Neural cell (in vitro differentiated cells): ENCODE data around the gene TXNDC15. TPM values are rescaled to one million over a fixed set of nuclear protein-coding genes. Genes with fewer than 3 reads are reported as not detected.

Experiments used
- H2AFZ ChIP-seq: fragments of 200-600, 300-800 bp; sonication (generic), shearing (Covaris generic); 2 replicates; pipeline ENCODE4 v1.6.0; 2014; ENCODE audit warnings: low read depth, mild to moderate bottlenecking, antibody characterized with exemption, low read length, moderate library complexity
- H3F3A ChIP-seq: fragments of 200-600 bp; shearing (Covaris generic); 2 replicates; pipeline ENCODE4 v1.6.1; 2016; ENCODE audit warnings: mild to moderate bottlenecking, moderate library complexity, mixed read lengths, antibody characterized with exemption, low read length; ENCODE audit not compliant: insufficient read depth, poor library complexity, severe bottlenecking
- H3K27ac ChIP-seq: fragments of 200-600, 300-800 bp; sonication (generic), shearing (Covaris generic); 2 replicates; pipeline ENCODE4 v1.5.1; 2014; ENCODE audit warnings: mild to moderate bottlenecking, low read length, moderate library complexity
- H3K27me3 ChIP-seq: fragments of 300-800, 200-600 bp; sonication (generic), shearing (Covaris generic); 2 replicates; pipeline ENCODE4 v1.6.0; 2014; ENCODE audit warnings: mild to moderate bottlenecking, low read depth, low read length, moderate library complexity; ENCODE audit not compliant: insufficient read depth
- H3K36me3 ChIP-seq: fragments of 300-800, 200-600 bp; sonication (generic), shearing (Covaris generic); 2 replicates; pipeline ENCODE4 v1.5.1; 2014; ENCODE audit warnings: mild to moderate bottlenecking, antibody characterized with exemption, low read length, moderate library complexity; ENCODE audit not compliant: insufficient read depth
- H3K4me2 ChIP-seq: fragments of 300-800, 200-600 bp; sonication (generic), shearing (Covaris generic); 2 replicates; pipeline ENCODE4 v1.6.0; 2014; ENCODE audit warnings: mild to moderate bottlenecking, low read length
- H3K4me3 ChIP-seq: fragments of 300-800, 200-600 bp; sonication (generic), shearing (Covaris generic); 2 replicates; pipeline ENCODE4 v1.5.1; 2014; ENCODE audit warnings: mild to moderate bottlenecking, low read length, moderate library complexity
- H3K79me2 ChIP-seq: fragments of 200-600 bp; shearing (Covaris generic); replicated peaks from 2 replicates; pipeline ENCODE4 v1.6.0; 2014; ENCODE audit warnings: mild to moderate bottlenecking, low read length, moderate library complexity; ENCODE audit not compliant: insufficient read depth
- H3K9ac ChIP-seq: fragments of 300-800, 200-600 bp; sonication (generic), shearing (Covaris generic); 2 replicates; pipeline ENCODE4 v1.6.1; 2016; ENCODE audit warnings: mild to moderate bottlenecking, low read length, mixed read lengths
- H3K9me2 ChIP-seq: fragments of 200-600 bp; shearing (Covaris generic); 2 replicates; pipeline ENCODE4 v1.6.1; 2016; ENCODE audit warnings: mild to moderate bottlenecking, low read length, mixed read lengths; ENCODE audit not compliant: insufficient read depth
- H3K9me3 ChIP-seq: fragments of 200-600, 300-800 bp; sonication (generic), shearing (Covaris generic); 2 replicates; pipeline ENCODE4 v1.6.1; 2016; ENCODE audit warnings: mild to moderate bottlenecking, mixed run types, low read length, moderate library complexity, mixed read lengths
- H4K20me1 ChIP-seq: fragments of 200-600 bp; shearing (Covaris generic); 2 replicates; pipeline ENCODE4 v1.6.1; 2016; ENCODE audit warnings: mild to moderate bottlenecking, mixed run types; ENCODE audit not compliant: insufficient read depth
- EP300 ChIP-seq: fragments of 450-650 bp; conservative IDR thresholded peaks from 2 replicates; pipeline ENCODE4 v1.6.1; 2014; ENCODE audit warnings: antibody characterized with exemption, mild to moderate bottlenecking, moderate library complexity; ENCODE audit not compliant: poor library complexity, severe bottlenecking
- EZH2 ChIP-seq: fragments of 200-600, 300-800 bp; shearing (Covaris generic), sonication (generic); IDR thresholded peaks from 2 replicates; pipeline ENCODE4 v1.6.1; 2014; ENCODE audit warnings: antibody characterized with exemption, low read length, borderline replicate concordance, mild to moderate bottlenecking; ENCODE audit not compliant: insufficient read depth, poor library complexity, severe bottlenecking
- MXI1 ChIP-seq: fragments of 450-650 bp; conservative IDR thresholded peaks from 2 replicates; pipeline ENCODE4 v1.6.1; 2014; ENCODE audit warnings: antibody characterized with exemption, mild to moderate bottlenecking; ENCODE audit not compliant: poor library complexity, severe bottlenecking
- POLR2AphosphoS5 ChIP-seq: IDR thresholded peaks from 2 replicates; pipeline ENCODE4 v1.6.1; 2012
- RAD21 ChIP-seq: fragments of 450-650 bp; conservative IDR thresholded peaks from 2 replicates; pipeline ENCODE4 v1.6.1; 2014; ENCODE audit warnings: antibody characterized with exemption, mild to moderate bottlenecking, moderate library complexity
- SMC3 ChIP-seq: fragments of 450-650 bp; conservative IDR thresholded peaks from 2 replicates; pipeline ENCODE4 v1.6.1; 2014; ENCODE audit warnings: antibody characterized with exemption, mild to moderate bottlenecking, moderate library complexity; ENCODE audit not compliant: poor library complexity
- TAF1 ChIP-seq: IDR thresholded peaks from 2 replicates; pipeline ENCODE4 v1.6.1; 2012; ENCODE audit warnings: low read depth
- polyA plus RNA-seq: library from polyadenylated mRNA; depleted of rRNA; stranded (reverse); fragments of >200 nt; gene quantifications from 2 replicates; pipeline ENCODE4 v1.2.3, GENCODE V29; 2014
- TF ChIP-seq, protein P1 (sequence below): IDR thresholded peaks from 2 replicates; pipeline ENCODE4 v1.6.1; 2012; ENCODE audit warnings: borderline replicate concordance
- TF ChIP-seq, protein P2 (sequence below): fragments of 450-650 bp; IDR thresholded peaks from 2 replicates; pipeline ENCODE4 v1.5.1; 2014; ENCODE audit warnings: antibody characterized with exemption, mild to moderate bottlenecking, moderate library complexity; ENCODE audit not compliant: poor library complexity, severe bottlenecking

Gene TXNDC15
- polyA plus RNA-seq, 1 donor from 2014 or later: 127 TPM

DNA sequence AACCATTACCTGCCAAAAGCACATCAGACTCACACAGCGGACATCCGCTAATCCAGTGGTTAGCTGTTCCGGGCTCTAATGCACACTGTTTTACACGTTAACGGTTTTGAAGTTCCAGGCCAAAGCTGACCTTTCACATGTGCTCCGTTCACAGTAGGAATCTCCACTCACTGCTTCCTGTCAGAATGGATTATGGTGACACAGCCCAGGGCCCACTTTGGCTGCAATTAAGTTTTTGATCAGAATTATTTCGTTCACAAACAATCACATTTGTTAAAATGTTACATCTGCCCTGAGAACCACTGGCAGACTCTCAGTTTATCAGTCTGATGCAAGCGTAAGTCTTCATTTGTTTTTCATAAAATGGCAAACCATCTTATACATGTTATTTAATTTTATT is 63.4 kb downstream of the TXNDC15 start:
- Histone ChIP-seq H3K79me2 (no peaks in the 10 kb centered on the region), H4K20me1 (no peaks in the 10 kb centered on the region), H3K9me2 (no peaks in the 10 kb centered on the region), H3K9ac (no peak overlapping the region), H3K4me3 (no peak overlapping the region), H3K27ac (no peak overlapping the region), H3F3A (no peaks in the 10 kb centered on the region), H2AFZ (no peak overlapping the region), H3K9me3 (no peaks in the 10 kb centered on the region), H3K36me3 (no peaks in the 10 kb centered on the region), H3K27me3 (no peaks in the 10 kb centered on the region), H3K4me2 (no peak overlapping the region)
- TF ChIP-seq EP300 (no peak), SMC3 (no peak), RAD21 (no peak), MXI1 (no peak), POLR2AphosphoS5 (no peak), EZH2 (no peak), TAF1 (no peak)
- TF ChIP-seq, protein P1, sequence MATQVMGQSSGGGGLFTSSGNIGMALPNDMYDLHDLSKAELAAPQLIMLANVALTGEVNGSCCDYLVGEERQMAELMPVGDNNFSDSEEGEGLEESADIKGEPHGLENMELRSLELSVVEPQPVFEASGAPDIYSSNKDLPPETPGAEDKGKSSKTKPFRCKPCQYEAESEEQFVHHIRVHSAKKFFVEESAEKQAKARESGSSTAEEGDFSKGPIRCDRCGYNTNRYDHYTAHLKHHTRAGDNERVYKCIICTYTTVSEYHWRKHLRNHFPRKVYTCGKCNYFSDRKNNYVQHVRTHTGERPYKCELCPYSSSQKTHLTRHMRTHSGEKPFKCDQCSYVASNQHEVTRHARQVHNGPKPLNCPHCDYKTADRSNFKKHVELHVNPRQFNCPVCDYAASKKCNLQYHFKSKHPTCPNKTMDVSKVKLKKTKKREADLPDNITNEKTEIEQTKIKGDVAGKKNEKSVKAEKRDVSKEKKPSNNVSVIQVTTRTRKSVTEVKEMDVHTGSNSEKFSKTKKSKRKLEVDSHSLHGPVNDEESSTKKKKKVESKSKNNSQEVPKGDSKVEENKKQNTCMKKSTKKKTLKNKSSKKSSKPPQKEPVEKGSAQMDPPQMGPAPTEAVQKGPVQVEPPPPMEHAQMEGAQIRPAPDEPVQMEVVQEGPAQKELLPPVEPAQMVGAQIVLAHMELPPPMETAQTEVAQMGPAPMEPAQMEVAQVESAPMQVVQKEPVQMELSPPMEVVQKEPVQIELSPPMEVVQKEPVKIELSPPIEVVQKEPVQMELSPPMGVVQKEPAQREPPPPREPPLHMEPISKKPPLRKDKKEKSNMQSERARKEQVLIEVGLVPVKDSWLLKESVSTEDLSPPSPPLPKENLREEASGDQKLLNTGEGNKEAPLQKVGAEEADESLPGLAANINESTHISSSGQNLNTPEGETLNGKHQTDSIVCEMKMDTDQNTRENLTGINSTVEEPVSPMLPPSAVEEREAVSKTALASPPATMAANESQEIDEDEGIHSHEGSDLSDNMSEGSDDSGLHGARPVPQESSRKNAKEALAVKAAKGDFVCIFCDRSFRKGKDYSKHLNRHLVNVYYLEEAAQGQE: no peak
- TF ChIP-seq, protein P2, sequence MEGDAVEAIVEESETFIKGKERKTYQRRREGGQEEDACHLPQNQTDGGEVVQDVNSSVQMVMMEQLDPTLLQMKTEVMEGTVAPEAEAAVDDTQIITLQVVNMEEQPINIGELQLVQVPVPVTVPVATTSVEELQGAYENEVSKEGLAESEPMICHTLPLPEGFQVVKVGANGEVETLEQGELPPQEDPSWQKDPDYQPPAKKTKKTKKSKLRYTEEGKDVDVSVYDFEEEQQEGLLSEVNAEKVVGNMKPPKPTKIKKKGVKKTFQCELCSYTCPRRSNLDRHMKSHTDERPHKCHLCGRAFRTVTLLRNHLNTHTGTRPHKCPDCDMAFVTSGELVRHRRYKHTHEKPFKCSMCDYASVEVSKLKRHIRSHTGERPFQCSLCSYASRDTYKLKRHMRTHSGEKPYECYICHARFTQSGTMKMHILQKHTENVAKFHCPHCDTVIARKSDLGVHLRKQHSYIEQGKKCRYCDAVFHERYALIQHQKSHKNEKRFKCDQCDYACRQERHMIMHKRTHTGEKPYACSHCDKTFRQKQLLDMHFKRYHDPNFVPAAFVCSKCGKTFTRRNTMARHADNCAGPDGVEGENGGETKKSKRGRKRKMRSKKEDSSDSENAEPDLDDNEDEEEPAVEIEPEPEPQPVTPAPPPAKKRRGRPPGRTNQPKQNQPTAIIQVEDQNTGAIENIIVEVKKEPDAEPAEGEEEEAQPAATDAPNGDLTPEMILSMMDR: no peak

DNA sequence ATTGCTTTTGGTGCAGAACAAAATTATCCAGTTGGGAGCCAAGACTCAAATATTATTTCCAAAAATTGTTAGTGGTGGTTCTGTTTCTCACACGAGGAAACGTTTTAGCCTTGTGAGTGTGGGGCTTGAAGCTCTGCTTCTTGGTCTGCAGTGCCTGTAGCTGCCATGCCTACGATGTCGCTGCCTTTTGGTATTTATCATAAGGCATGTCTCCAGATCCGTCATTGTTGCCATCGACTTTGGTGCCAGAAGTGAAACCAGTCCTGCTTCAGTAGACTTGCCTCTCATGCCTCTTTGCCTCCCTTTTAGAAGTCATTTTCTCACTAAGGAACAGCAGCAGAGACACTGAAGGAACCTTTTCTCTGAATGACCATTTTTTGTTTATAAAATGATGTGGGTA is 63.9 kb downstream of the TXNDC15 start:
- Histone ChIP-seq H3K4me2 (no peak overlapping the region), H3K36me3 (no peaks in the 10 kb centered on the region)

More for the DNA sequence above, 63.9 kb downstream of the TXNDC15 start:
- Histone ChIP-seq H3K27me3 (no peaks in the 10 kb centered on the region), H4K20me1 (no peaks in the 10 kb centered on the region), H3K79me2 (no peaks in the 10 kb centered on the region), H3K9ac (no peak overlapping the region), H2AFZ (no peak overlapping the region), H3K27ac (no peak overlapping the region), H3F3A (no peaks in the 10 kb centered on the region), H3K4me3 (no peak overlapping the region), H3K9me3 (no peaks in the 10 kb centered on the region), H3K9me2 (no peaks in the 10 kb centered on the region)
- TF ChIP-seq POLR2AphosphoS5: no peak
- no peak for TF ChIP-seq EP300
- TF ChIP-seq, protein P2: no peak
- TF ChIP-seq TAF1: no peak
- TF ChIP-seq SMC3: no peak
- no peak for TF ChIP-seq RAD21
- TF ChIP-seq EZH2: no peak
- TF ChIP-seq, protein P1: no peak
- no peak for TF ChIP-seq MXI1
